HFFc6 (cell line): ENCODE measurements around the gene MRPS15. TPM values are rescaled to one million over a fixed set of nuclear protein-coding genes. Genes with fewer than 3 reads are reported as not detected.

Experiments
- DNase-seq: peaks from one replicate; pipeline ENCODE4 v3.0.0-alpha.2; 2018
- H3K27ac Mint-ChIP-seq: 2 replicates; pipeline ENCODE4 v1.8.0; 2020; ENCODE audit warnings: mild to moderate bottlenecking, mixed read lengths
- H3K27me3 Mint-ChIP-seq: 2 replicates; pipeline ENCODE4 v1.8.0; 2021; ENCODE audit warnings: mild to moderate bottlenecking, moderate library complexity, mixed read lengths; ENCODE audit not compliant: insufficient read depth
- H3K36me3 Mint-ChIP-seq: 2 replicates; pipeline ENCODE4 v1.8.0; 2021; ENCODE audit warnings: low read depth, mixed read lengths
- H3K4me1 Mint-ChIP-seq: 2 replicates; pipeline ENCODE4 v1.8.0; 2020; ENCODE audit warnings: low read depth, mixed read lengths
- H3K4me3 Mint-ChIP-seq: 2 replicates; pipeline ENCODE4 v1.8.0; 2020; ENCODE audit warnings: mild to moderate bottlenecking, moderate library complexity, mixed read lengths
- H3K9me3 Mint-ChIP-seq: 2 replicates; pipeline ENCODE4 v1.8.0; 2020; ENCODE audit warnings: mild to moderate bottlenecking, mixed read lengths
- total RNA-seq, 6 experiments: library from RNA; stranded (reverse); fragmentation: NEBNext Ultra II Directional; extraction: Animal tissue kit (Norgen Biotek cat#: 25700); gene quantifications; 2 replicates in 1 of 6; 3 replicates in 5 of 6; pipeline ENCODE4 v1.2.3, GENCODE V29; 2021
- TF ChIP-seq, protein P1 (sequence below): fragments of 200-600 bp; sonication (generic); IDR thresholded peaks from 2 replicates; pipeline ENCODE4 v1.5.0; 2021; ENCODE audit warnings: antibody characterized with exemption, mild to moderate bottlenecking

Gene MRPS15
- total RNA-seq, 6 experiments from 2014 or later = 74.1 to 96.1 (median 88.4) TPM

DNA sequence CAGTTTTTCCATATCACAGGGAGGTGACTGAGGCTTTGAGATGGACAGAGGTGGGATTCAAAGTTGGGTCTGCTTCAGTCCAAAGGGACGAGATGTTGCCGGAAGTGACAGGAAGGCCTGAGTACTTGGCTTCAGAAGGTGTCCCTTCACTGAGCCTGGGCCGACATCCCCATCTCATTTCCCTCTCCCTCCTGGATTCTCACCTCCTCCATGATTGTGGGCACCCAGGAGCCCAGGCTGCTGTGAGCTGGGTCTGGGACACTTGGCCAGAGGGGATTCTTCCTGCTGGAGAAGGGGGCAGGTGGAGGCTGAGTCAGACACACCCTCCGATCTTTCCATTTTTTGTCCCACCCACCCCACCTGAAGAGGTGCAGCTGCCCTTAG lies 2.8 kb upstream of the MRPS15 start:
- Mint-ChIP-seq H3K4me1 (peaks cover 30% of the 10 kb centered on the region), H3K9me3 (no peaks in the 10 kb centered on the region), H3K27ac (no peak overlapping the region), H3K4me3 (no peak overlapping the region), H3K27me3 (peaks cover 5% of the 10 kb centered on the region), H3K36me3 (no peaks in the 10 kb centered on the region; the same call in 1 of the 2 replicates)
- DNase-seq = no peak
- TF ChIP-seq, protein P1, sequence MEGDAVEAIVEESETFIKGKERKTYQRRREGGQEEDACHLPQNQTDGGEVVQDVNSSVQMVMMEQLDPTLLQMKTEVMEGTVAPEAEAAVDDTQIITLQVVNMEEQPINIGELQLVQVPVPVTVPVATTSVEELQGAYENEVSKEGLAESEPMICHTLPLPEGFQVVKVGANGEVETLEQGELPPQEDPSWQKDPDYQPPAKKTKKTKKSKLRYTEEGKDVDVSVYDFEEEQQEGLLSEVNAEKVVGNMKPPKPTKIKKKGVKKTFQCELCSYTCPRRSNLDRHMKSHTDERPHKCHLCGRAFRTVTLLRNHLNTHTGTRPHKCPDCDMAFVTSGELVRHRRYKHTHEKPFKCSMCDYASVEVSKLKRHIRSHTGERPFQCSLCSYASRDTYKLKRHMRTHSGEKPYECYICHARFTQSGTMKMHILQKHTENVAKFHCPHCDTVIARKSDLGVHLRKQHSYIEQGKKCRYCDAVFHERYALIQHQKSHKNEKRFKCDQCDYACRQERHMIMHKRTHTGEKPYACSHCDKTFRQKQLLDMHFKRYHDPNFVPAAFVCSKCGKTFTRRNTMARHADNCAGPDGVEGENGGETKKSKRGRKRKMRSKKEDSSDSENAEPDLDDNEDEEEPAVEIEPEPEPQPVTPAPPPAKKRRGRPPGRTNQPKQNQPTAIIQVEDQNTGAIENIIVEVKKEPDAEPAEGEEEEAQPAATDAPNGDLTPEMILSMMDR = no peak

DNA sequence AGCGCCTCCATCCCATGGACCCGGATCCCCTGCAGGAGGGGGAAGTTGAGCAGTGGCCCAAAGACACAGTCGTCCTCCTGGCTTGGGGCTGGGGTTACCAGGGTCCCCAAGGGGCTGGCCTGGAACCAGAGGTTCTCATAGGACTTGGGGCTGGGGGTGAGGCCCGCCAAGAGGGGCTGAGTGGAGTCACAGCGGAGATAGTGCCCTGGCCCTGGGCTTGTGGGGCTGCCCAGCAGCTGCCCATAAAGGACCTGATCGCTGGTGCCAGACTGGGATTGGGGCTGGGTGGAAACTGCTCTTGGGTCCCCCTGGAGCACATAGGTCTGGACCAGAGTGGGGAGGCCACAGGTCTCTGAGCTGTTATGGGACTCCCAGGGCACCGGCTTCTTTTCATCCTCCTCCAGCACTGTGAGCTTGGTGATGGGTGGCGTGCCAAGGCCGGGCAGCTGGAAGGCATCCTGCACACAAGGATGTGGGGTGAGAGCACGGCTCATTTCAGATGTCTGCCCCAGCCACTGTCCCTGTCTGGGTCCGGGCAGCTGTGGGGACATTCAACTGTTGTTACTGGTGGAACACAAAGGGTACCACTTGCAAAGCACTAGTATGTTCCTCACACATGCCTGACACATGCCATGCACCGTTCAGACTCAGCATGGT lies 2.3 kb upstream of the MRPS15 start:
- peak overlapping the region; percentile 95; the same call in 1 of the 2 replicates for H3K27ac Mint-ChIP-seq

DNA sequence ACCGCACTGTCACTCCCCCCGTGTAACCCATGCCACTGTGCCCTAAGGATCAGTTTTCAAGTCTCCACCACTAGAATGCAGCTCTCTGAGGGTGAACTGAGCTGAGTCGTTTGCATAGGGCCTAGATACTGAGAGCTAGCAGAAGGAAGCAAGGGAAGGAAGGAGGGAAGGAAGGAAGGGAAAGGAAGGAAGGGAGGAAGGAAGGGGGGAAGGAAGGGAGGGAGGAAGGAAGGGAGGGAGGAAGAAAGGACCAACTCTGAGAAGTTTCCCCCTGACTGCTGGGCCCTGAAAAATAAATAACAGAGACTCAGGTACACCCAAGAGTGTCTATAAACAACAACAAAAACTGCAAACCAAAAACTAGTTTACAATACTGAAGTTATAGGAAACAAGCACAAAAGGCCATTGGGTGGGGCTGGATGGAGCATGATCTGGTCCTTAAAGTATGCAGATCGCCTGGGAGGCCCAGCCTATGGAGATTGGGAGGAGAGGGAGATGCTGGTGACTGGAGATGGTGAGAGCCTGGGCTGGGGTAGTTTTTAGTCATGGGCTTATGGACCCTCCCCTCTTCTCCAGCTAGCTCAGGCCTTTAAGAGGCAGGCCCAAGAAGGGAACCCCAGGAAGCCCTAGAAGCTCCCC lies 1.7 kb upstream of the MRPS15 start:
- no peak for DNase-seq
- H3K27ac Mint-ChIP-seq = peak overlapping the region; percentile 95

More for the DNA sequence above, 2.3 kb upstream of the MRPS15 start:
- Mint-ChIP-seq H3K9me3 (no peaks in the 10 kb centered on the region), H3K27me3 (peaks cover 5% of the 10 kb centered on the region), H3K4me1 (peaks cover 30% of the 10 kb centered on the region), H3K36me3 (peaks cover under 1% of the 10 kb centered on the region; the same call in 1 of the 2 replicates), H3K4me3 (peak overlapping the region; percentile 11; the same call in 1 of the 2 replicates)
- DNase-seq = no peak
- TF ChIP-seq, protein P1 = no peak

DNA sequence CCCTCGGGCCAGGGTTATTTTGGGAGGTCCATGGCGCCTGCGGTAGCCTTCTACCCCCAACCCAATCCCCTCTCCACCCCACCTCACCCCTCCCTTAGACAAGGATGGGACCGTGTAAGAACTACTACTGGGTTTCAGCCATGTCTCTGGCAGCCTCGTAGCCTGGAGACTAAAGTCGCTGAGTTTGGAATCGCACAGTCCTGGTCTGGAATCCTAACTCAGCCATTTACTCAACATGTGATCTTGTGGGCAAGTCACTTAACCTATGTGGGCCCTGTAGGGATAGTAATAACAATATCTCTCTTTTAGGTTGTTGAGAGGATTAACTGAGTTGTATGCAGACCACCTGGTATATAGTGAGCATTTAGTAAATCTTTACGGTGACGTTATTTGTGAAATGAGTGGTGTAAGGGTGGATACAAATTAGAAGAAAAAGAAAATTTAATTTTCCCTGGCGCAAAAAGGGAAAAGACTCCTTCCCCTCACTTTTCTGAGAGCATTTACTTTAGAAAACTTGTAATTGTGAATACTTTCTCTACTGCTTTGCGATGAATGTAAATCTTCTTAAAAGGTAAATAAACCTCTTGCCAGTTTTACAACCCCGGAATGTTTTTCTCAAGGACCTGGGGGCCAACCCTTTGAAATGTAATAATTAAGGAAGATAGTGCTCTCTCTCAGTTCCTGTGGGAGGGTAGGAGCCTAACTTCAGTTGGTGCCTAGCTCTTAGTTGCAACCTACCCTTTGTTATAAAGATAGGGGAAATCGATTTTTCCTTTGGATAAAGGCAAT lies 615 bp upstream of the MRPS15 start:
- Mint-ChIP-seq H3K27me3 (peaks cover 5% of the 10 kb centered on the region), H3K27ac (peak overlapping the region; percentile 95), H3K36me3 (peaks cover 12% of the 10 kb centered on the region; the same call in 1 of the 2 replicates), H3K4me1 (peaks cover 30% of the 10 kb centered on the region), H3K4me3 (peak overlapping the region; percentile 94), H3K9me3 (no peaks in the 10 kb centered on the region)
- TF ChIP-seq, protein P1 = no peak
- no peak for DNase-seq

More for the DNA sequence above, 1.7 kb upstream of the MRPS15 start:
- Mint-ChIP-seq H3K4me3 (peak overlapping the region; percentile 11), H3K4me1 (peaks cover 30% of the 10 kb centered on the region), H3K9me3 (no peaks in the 10 kb centered on the region), H3K36me3 (peaks cover 7% of the 10 kb centered on the region; the same call in 1 of the 2 replicates), H3K27me3 (peaks cover 5% of the 10 kb centered on the region)
- TF ChIP-seq, protein P1 = no peak

DNA sequence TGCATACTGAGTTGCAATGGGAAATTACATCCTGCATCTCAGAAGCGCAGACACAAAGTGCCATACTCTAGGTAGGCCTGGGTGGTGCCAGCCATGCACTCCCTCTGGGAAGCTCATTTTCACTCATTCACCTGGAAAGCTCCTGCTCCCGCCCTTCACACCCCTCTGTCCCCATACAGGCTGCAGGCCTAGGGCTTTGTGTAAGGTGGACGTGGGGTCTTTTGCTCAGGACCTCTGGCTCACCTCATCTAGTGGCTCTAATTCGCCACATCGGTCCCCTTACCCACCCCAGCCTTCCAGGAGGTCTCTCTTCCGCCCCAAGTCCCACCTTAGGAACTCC lies 751 bp downstream of the MRPS15 start:
- peaks cover 21% of the 10 kb centered on the region; the same call in 1 of the 2 replicates for H3K36me3 Mint-ChIP-seq
- peaks cover 5% of the 10 kb centered on the region for H3K27me3 Mint-ChIP-seq
- peaks cover 30% of the 10 kb centered on the region for H3K4me1 Mint-ChIP-seq
- TF ChIP-seq, protein P1 = no peak
- no peak for DNase-seq
- peak overlapping the region; percentile 95 for H3K27ac Mint-ChIP-seq
- H3K9me3 Mint-ChIP-seq = no peaks in the 10 kb centered on the region
- H3K4me3 Mint-ChIP-seq = peak overlapping the region; percentile 94
